HepG2 (cell line): ENCODE results near the gene RAE1. TPM values are rescaled to one million over a fixed set of nuclear protein-coding genes. Genes with fewer than 3 reads are reported as not detected.

Source experiments
- ISL2 ChIP-seq: sonication (generic); formaldehyde crosslinking; IDR thresholded peaks from 2 replicates; pipeline ENCODE4 v1.5.0; 2020; ENCODE audit warnings: missing genetic modification reagents
- NPAS2 ChIP-seq: sonication (generic); formaldehyde crosslinking; IDR thresholded peaks from 2 replicates; pipeline ENCODE4 v1.8.0; 2022; ENCODE audit warnings: mild to moderate bottlenecking, missing genetic modification reagents, borderline replicate concordance
- TCF7L2 ChIP-seq: IDR thresholded peaks from 2 replicates; pipeline ENCODE4 v1.6.1; 2011; ENCODE audit warnings: mild to moderate bottlenecking, low read depth, low read length, moderate library complexity
- polyA plus RNA-seq, 8 experiments: library from polyadenylated mRNA; depleted of rRNA in 3 of 8; stranded (reverse) in 7 of 8; unstranded in 1 of 8; fragments of >200 nt; fragmentation: Illumina TruSeq in 4 of 8; extraction: Trizol in 4 of 8; gene quantifications; 2 replicates each; pipeline versions ENCODE4 v1.2.1 to v1.2.3, GENCODE V29; 2011 to 2016; ENCODE audit warnings: low read depth in 4 of 8, missing spikeins in 1 of 8, mixed read lengths in 1 of 8; ENCODE audit not compliant: insufficient read depth in 1 of 8
- total RNA-seq, 5 experiments: library from RNA; depleted of rRNA; stranded (reverse); fragments of >200 nt; fragmentation: Illumina TruSeq; extraction: Trizol; gene quantifications; 2 replicates each; pipeline ENCODE4 v1.2.3, GENCODE V29; 2016; ENCODE audit warnings: low read depth in 1 of 5
- TF ChIP-seq, protein P1 (sequence below): sonication (generic); formaldehyde crosslinking; IDR thresholded peaks from 2 replicates; pipeline ENCODE4 v1.8.0; 2022; ENCODE audit warnings: missing genetic modification reagents, mild to moderate bottlenecking, moderate library complexity, borderline replicate concordance
- TF ChIP-seq, protein P2 (sequence below): sonication (generic); formaldehyde crosslinking; IDR thresholded peaks from 2 replicates; pipeline ENCODE4 v1.5.1; 2020; ENCODE audit warnings: missing genetic modification reagents, mild to moderate bottlenecking, borderline replicate concordance
- TF ChIP-seq, protein P3 (sequence below): sonication (generic); formaldehyde crosslinking; IDR thresholded peaks from 2 replicates; pipeline ENCODE4 v1.5.0; 2020; ENCODE audit warnings: missing genetic modification reagents
- TF ChIP-seq, protein P4 (sequence below): sonication (generic); formaldehyde crosslinking; IDR thresholded peaks from 2 replicates; pipeline ENCODE4 v1.5.1; 2020; ENCODE audit warnings: mild to moderate bottlenecking, missing genetic modification reagents, moderate library complexity

Gene RAE1
- total and polyA plus RNA-seq, 2 of the 13 experiments (the other 11 are each of a cell fraction or from before 2014, with no cell fraction given): 36.1 to 72.9 TPM

DNA sequence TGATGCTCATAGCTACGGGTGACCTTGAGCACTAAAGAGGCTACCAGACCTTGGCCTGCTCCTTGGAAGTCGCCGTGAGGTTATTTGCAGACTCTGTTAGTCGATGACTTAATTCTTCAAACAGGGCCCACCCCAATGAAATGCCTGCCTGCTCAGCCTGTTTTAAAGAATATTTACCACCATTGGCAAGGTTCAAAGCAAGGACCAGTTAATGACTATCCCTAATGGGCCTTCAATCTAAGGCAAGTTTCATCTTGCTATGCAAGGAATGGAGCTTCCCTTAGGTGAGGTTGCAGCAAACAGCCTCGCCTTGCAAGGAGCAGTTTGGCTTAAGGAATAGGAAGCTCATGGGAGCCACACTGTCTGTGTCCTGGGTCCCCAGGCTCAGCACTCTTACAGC is 44.3 kb upstream of the RAE1 start (continued):
- TF ChIP-seq, protein P1, sequence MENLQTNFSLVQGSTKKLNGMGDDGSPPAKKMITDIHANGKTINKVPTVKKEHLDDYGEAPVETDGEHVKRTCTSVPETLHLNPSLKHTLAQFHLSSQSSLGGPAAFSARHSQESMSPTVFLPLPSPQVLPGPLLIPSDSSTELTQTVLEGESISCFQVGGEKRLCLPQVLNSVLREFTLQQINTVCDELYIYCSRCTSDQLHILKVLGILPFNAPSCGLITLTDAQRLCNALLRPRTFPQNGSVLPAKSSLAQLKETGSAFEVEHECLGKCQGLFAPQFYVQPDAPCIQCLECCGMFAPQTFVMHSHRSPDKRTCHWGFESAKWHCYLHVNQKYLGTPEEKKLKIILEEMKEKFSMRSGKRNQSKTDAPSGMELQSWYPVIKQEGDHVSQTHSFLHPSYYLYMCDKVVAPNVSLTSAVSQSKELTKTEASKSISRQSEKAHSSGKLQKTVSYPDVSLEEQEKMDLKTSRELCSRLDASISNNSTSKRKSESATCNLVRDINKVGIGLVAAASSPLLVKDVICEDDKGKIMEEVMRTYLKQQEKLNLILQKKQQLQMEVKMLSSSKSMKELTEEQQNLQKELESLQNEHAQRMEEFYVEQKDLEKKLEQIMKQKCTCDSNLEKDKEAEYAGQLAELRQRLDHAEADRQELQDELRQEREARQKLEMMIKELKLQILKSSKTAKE (CRISPR knock-in tag): no peak
- TF ChIP-seq NPAS2 (no peak), TCF7L2 (no peak), ISL2 (CRISPR knock-in tag) (no peak)
- TF ChIP-seq, protein P2, sequence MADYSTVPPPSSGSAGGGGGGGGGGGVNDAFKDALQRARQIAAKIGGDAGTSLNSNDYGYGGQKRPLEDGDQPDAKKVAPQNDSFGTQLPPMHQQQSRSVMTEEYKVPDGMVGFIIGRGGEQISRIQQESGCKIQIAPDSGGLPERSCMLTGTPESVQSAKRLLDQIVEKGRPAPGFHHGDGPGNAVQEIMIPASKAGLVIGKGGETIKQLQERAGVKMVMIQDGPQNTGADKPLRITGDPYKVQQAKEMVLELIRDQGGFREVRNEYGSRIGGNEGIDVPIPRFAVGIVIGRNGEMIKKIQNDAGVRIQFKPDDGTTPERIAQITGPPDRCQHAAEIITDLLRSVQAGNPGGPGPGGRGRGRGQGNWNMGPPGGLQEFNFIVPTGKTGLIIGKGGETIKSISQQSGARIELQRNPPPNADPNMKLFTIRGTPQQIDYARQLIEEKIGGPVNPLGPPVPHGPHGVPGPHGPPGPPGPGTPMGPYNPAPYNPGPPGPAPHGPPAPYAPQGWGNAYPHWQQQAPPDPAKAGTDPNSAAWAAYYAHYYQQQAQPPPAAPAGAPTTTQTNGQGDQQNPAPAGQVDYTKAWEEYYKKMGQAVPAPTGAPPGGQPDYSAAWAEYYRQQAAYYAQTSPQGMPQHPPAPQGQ (CRISPR knock-in tag): no peak
- TF ChIP-seq, protein P3, sequence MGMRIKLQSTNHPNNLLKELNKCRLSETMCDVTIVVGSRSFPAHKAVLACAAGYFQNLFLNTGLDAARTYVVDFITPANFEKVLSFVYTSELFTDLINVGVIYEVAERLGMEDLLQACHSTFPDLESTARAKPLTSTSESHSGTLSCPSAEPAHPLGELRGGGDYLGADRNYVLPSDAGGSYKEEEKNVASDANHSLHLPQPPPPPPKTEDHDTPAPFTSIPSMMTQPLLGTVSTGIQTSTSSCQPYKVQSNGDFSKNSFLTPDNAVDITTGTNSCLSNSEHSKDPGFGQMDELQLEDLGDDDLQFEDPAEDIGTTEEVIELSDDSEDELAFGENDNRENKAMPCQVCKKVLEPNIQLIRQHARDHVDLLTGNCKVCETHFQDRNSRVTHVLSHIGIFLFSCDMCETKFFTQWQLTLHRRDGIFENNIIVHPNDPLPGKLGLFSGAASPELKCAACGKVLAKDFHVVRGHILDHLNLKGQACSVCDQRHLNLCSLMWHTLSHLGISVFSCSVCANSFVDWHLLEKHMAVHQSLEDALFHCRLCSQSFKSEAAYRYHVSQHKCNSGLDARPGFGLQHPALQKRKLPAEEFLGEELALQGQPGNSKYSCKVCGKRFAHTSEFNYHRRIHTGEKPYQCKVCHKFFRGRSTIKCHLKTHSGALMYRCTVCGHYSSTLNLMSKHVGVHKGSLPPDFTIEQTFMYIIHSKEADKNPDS (CRISPR knock-in tag): no peak
- TF ChIP-seq, protein P4, sequence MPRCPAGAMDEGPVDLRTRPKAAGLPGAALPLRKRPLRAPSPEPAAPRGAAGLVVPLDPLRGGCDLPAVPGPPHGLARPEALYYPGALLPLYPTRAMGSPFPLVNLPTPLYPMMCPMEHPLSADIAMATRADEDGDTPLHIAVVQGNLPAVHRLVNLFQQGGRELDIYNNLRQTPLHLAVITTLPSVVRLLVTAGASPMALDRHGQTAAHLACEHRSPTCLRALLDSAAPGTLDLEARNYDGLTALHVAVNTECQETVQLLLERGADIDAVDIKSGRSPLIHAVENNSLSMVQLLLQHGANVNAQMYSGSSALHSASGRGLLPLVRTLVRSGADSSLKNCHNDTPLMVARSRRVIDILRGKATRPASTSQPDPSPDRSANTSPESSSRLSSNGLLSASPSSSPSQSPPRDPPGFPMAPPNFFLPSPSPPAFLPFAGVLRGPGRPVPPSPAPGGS (CRISPR knock-in tag): no peak
